ENCODE measurements around the gene LILRA2. TPM values are rescaled to one million over a fixed set of nuclear protein-coding genes. Genes with fewer than 3 reads are reported as not detected.
"Not testable (repeated sequence)": the region's sequence is repeated elsewhere in the genome, so short reads cannot be mapped to it uniquely, and the experiment has no call there.

Gene LILRA2
- total and polyA plus RNA-seq, 2 of the 13 experiments (the other 11 are each of a cell fraction or from before 2014, with no cell fraction given), result 0.53 TPM; not detected in 1

DNA sequence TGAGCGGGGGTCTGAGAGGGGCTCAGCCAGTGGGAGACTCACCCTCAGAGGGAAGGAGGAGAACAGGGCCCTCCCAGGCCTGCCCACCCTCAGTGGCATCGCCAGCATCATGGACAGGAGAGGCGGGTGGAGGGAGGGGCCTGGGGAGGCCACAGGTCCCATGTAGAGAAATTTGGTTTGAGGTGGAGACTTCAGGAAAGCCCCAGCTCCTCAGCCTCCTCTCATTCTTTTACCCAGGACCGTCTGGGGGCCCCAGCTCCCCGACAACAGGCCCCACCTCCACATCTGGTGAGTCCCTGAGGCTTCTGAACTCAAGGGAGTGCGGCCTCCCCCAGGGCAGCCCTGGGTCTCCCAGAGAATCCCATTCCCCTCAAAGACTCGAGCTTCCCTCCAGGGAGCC, 59.8 kb downstream of the LILRA2 start:
- no peaks in the 10 kb centered on the region for H3K36me3 ChIP-seq (replicated peaks in 1 of 2; ENCODE audit: control insufficient read depth in 1 of 2, insufficient read depth in 2 of 2, low read length in 2 of 2)
- no peaks in the 10 kb centered on the region for H4K20me1 ChIP-seq (ENCODE audit: insufficient read depth, low read length)
- no peak overlapping the region for H3K4me2 ChIP-seq (ENCODE audit: low read depth, low read length)
- ChIA-PET CTCF (ENCODE audit: low intra/inter-chr PET ratio, low total read pairs) (no interaction called here), POLR2A (no interaction called here)
- H3K4me3 ChIP-seq (replicated peaks in 1 of 3; ENCODE audit: insufficient read depth in 1 of 3, low read depth in 2 of 3, low read length in 3 of 3), result no peak overlapping the region
- H3K4me1 ChIP-seq (ENCODE audit: insufficient read depth, low read length), result no peaks in the 10 kb centered on the region
- DNase-seq (ENCODE audit: low spot score) (no peak), FAIRE-seq (no peak), ATAC-seq (no peak)
- BruUV-seq (replicated peaks), result no TSS peak
- H3K9ac ChIP-seq (ENCODE audit: insufficient read depth, low read depth, low read length), result no peak overlapping the region
- no peaks in the 10 kb centered on the region for H3K9me3 ChIP-seq (ENCODE audit: low read length)
- H2AFZ ChIP-seq (ENCODE audit: low read length), result no peak overlapping the region
- no CpG with 5 or more reads among the region's 7 CpGs for WGBS (ENCODE audit: low lambda C conversion rate)
- in situ Hi-C loops (cut with HindIII; ENCODE audit: extremely low pct_ligation_motif_present, low pct_unique_long_range_greater_than_20kb), result no loop called here
- no peaks in the 10 kb centered on the region for H3K79me2 ChIP-seq (ENCODE audit: insufficient read depth, low read length)
- peaks cover 0 to 6% of the 10 kb centered on the region in 2 experiments; a peak in 1 of 5 replicates for H3K27me3 ChIP-seq (ENCODE audit: control insufficient read depth in 1 of 2, insufficient read depth in 2 of 2, low read length in 2 of 2)
- no peak overlapping the region for H3K27ac ChIP-seq (ENCODE audit: extremely low read length, insufficient read depth, low read length)
- intact Hi-C loops (cut with micrococcal nuclease; ENCODE audit: unreplicated experiment), result no loop called here
- TF ChIP-seq, protein P1, sequence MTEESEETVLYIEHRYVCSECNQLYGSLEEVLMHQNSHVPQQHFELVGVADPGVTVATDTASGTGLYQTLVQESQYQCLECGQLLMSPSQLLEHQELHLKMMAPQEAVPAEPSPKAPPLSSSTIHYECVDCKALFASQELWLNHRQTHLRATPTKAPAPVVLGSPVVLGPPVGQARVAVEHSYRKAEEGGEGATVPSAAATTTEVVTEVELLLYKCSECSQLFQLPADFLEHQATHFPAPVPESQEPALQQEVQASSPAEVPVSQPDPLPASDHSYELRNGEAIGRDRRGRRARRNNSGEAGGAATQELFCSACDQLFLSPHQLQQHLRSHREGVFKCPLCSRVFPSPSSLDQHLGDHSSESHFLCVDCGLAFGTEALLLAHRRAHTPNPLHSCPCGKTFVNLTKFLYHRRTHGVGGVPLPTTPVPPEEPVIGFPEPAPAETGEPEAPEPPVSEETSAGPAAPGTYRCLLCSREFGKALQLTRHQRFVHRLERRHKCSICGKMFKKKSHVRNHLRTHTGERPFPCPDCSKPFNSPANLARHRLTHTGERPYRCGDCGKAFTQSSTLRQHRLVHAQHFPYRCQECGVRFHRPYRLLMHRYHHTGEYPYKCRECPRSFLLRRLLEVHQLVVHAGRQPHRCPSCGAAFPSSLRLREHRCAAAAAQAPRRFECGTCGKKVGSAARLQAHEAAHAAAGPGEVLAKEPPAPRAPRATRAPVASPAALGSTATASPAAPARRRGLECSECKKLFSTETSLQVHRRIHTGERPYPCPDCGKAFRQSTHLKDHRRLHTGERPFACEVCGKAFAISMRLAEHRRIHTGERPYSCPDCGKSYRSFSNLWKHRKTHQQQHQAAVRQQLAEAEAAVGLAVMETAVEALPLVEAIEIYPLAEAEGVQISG (CRISPR knock-in tag; IDR thresholded peaks at IDR 0.05), result no peak
- TF ChIP-seq MYNN (CRISPR knock-in tag; IDR thresholded peaks at IDR 0.05; ENCODE audit: low read depth), result no peak
- TF ChIP-seq ZNF432 (CRISPR knock-in tag; IDR thresholded peaks at IDR 0.05; ENCODE audit: borderline replicate concordance), result no peak
- TF ChIP-seq HIVEP1 (CRISPR knock-in tag; IDR thresholded peaks at IDR 0.05), result no peak
- TF ChIP-seq, protein P2, sequence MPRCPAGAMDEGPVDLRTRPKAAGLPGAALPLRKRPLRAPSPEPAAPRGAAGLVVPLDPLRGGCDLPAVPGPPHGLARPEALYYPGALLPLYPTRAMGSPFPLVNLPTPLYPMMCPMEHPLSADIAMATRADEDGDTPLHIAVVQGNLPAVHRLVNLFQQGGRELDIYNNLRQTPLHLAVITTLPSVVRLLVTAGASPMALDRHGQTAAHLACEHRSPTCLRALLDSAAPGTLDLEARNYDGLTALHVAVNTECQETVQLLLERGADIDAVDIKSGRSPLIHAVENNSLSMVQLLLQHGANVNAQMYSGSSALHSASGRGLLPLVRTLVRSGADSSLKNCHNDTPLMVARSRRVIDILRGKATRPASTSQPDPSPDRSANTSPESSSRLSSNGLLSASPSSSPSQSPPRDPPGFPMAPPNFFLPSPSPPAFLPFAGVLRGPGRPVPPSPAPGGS (CRISPR knock-in tag; IDR thresholded peaks at IDR 0.05), result no peak
- TF ChIP-seq GTF2F1 (IDR thresholded peaks at IDR 0.05; ENCODE audit: low read length), result no peak
- no peak for TF ChIP-seq ZNF17 (CRISPR knock-in tag; IDR thresholded peaks at IDR 0.05)
- no peak for TF ChIP-seq ZNF629 (CRISPR knock-in tag; conservative IDR thresholded peaks at IDR 0.05)
- no peak for TF ChIP-seq ZNF44 (CRISPR knock-in tag; IDR thresholded peaks at IDR 0.05)
- TF ChIP-seq, protein P3, sequence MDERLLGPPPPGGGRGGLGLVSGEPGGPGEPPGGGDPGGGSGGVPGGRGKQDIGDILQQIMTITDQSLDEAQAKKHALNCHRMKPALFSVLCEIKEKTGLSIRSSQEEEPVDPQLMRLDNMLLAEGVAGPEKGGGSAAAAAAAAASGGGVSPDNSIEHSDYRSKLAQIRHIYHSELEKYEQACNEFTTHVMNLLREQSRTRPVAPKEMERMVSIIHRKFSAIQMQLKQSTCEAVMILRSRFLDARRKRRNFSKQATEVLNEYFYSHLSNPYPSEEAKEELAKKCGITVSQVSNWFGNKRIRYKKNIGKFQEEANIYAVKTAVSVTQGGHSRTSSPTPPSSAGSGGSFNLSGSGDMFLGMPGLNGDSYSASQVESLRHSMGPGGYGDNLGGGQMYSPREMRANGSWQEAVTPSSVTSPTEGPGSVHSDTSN (CRISPR knock-in tag; IDR thresholded peaks at IDR 0.05), result no peak
- TF ChIP-seq ZNF557 (CRISPR knock-in tag; IDR thresholded peaks at IDR 0.05), result no peak
- TF ChIP-seq, protein P4, sequence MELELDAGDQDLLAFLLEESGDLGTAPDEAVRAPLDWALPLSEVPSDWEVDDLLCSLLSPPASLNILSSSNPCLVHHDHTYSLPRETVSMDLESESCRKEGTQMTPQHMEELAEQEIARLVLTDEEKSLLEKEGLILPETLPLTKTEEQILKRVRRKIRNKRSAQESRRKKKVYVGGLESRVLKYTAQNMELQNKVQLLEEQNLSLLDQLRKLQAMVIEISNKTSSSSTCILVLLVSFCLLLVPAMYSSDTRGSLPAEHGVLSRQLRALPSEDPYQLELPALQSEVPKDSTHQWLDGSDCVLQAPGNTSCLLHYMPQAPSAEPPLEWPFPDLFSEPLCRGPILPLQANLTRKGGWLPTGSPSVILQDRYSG (CRISPR knock-in tag; IDR thresholded peaks at IDR 0.05), result no peak
- TF ChIP-seq PHF21A (CRISPR knock-in tag; IDR thresholded peaks at IDR 0.05), result no peak

DNA sequence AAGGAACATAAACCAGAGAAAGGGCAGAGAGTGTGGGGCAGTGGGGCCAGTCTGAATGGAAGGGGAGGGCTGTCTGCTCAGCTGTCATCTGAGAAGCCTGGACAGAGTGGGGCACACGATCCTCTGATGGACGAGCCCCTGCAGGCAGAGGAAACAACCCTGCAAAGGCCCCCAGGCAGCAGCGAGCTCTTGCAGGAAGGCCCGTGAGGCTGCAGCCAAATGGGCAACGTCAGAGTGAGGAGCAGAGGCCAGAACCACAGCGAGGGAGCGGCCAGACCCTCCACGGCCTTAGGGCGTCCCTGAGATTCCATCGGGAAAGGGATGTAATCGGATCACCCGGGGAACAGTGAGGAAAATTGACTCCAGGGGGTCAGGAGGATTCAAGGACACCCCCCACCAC, 62.5 kb downstream of the LILRA2 start:
- FAIRE-seq; H3K9me3 ChIP-seq (ENCODE audit: low read length); H3K4me2 ChIP-seq (ENCODE audit: low read depth, low read length); H3K79me2 ChIP-seq (ENCODE audit: insufficient read depth, low read length); H3K9ac ChIP-seq (ENCODE audit: insufficient read depth, low read depth, low read length); in situ Hi-C loops (cut with HindIII; ENCODE audit: extremely low pct_ligation_motif_present, low pct_unique_long_range_greater_than_20kb); BruUV-seq (replicated peaks); H2AFZ ChIP-seq (ENCODE audit: low read length); H3K4me3 ChIP-seq (replicated peaks in 1 of 3; ENCODE audit: insufficient read depth in 1 of 3, low read depth in 2 of 3, low read length in 3 of 3); H4K20me1 ChIP-seq (ENCODE audit: insufficient read depth, low read length); intact Hi-C loops (cut with micrococcal nuclease; ENCODE audit: unreplicated experiment); ATAC-seq; H3K4me1 ChIP-seq (ENCODE audit: insufficient read depth, low read length); POLR2A ChIA-PET; CTCF ChIA-PET (ENCODE audit: low intra/inter-chr PET ratio, low total read pairs); H3K36me3 ChIP-seq (replicated peaks in 1 of 2; ENCODE audit: control insufficient read depth in 1 of 2, insufficient read depth in 2 of 2, low read length in 2 of 2); H3K27ac ChIP-seq (ENCODE audit: extremely low read length, insufficient read depth, low read length); DNase-seq (ENCODE audit: low spot score); H3K27me3 ChIP-seq (ENCODE audit: control insufficient read depth in 1 of 2, insufficient read depth in 2 of 2, low read length in 2 of 2): not testable (repeated sequence)
- WGBS (ENCODE audit: low lambda C conversion rate), result no CpG with 5 or more reads among the region's 12 CpGs
